Mesenteric fat pad (tissue), 1 donor: ENCODE results near the gene NDOR1. TPM values are rescaled to one million over a fixed set of nuclear protein-coding genes. Genes with fewer than 3 reads are reported as not detected.
A peak's percentile ranks its signal among the peaks of the same experiment; 100 is the strongest.

Experiments used
- DNase-seq: peaks from one replicate; pipeline ENCODE4 v3.0.0-alpha.2; 2020; ENCODE audit warnings: low spot score
- total RNA-seq: library from RNA; stranded (reverse); fragmentation: NEBNext Ultra II Directional; extraction: Animal tissue kit (Norgen Biotek cat#: 25700); gene quantifications from one replicate; pipeline ENCODE4 v1.2.1, GENCODE V29; 2021
- donor health status: DM: yes; HTN: yes; CAD: no.

The NDOR1 gene
- total RNA-seq, 1 donor from 2014 or later, result 10.4 TPM

DNA sequence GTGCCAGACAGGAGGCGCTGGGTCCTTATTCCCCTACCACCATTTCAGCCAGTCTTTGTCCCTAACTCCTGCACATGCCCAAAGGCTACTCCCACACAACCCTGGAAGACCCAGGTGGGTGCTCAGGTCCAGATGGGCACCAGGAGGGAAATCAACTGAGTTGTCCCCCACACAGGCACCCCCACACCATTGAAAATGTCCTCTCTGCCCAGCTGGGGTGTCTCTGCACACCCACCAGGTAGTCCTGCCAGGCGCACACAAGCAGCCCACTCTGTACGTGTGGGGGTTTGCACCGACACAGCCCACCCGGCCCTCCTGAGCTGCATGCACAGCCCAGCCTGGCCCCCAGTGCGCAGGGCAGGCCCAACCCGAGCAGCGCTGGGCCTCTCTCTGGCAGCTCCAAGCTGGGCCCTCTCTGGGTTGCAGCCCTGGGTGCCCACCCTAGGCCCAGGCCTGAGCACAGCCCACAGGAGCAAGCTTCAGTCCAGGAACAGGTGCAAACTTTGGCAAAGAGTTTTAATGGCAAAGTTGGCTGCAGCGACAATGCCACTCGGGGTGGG is 14.3 kb downstream of the NDOR1 start:
- DNase-seq, result no peak

GRCh38 chr9:137220317-137221094 is 15.0 kb downstream of the NDOR1 start:
- no peak for DNase-seq

GRCh38 chr9:137221095-137221505 is 15.6 kb downstream of the NDOR1 start:
- no peak for DNase-seq

DNA sequence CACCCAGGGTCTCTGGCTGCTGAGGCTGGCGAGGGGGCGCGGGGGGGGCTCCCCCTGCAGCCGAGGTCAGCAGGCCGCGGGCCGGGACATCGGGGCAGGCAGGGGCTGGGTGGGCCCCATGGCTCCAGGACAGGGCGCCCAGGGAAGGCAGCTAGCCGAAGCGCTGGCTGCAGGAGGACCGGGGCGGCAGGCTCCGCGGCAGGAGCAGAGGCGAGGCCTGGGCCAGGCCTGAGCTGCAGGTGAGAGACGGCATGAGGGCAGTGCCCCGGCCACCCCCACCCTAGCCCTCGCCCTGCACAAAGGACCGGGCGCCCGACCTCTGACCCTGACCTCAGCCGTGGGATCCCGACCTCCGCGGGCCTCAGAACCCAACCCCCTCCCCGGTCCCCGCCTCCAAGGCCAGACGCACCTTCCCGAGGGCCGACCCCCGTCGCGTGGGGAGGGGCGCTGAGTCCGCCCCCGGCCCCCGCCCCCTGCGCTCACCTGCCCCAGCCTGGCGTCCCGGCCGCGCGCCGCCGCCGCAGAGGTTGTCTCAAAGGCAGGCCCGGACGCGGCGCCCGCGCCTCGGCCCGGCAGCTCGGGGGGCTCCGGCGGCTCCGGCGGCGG is 16.1 kb downstream of the NDOR1 start:
- DNase-seq, result no peak

- no peak for DNase-seq
Measured at GRCh38 chr9:137222190-137223077, 16.9 kb downstream of the NDOR1 start, which contains the start of gene RNF208. RNF208 (minus strand) TSS chr9:137222240; CDS start chr9:137221212, 1,028 bp downstream.

DNA sequence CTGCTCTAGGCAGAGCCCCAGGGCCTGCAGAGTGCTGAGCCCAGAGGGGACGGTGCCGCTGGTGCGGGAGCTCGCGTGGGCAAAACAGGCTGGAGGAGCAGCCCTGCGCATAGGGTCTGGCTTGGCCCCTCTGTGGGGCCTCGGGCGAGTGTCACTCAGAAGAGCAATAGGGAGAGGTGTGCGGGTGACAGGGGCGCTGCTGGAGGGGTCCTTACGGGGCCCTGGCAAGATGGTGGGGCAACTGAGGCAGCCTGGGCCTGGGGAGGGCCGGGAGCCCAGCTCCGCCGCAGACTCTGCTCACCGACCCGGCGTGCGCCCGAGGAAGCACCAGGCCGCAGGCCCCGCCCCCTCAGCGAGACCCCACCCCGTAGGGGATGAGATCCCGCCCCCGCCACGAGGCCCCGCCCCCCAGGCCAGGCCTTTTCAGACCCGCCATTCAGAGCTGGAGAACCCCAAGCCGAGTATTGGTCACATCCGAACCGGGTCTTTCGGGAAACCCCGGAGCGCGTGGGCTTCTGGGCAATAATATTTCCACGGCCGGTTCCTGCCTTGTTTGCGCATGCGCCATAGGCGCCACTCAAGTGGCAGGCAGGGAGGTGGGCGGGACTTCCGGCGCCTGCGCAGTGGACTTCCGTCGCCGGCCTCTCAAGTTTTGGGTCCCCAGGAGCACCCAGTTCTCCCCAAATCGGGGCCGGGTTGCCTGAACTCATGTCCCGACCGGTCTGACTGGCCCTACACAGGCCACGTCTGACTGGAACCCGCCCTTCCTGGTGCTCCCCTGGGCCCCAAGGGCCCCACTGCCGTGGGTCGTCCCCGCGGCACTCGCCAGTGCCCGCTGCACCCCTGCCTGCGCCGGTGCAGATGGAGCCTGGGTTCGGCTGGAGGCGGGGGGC is 17.8 kb downstream of the NDOR1 start:
- peak; percentile 98 for DNase-seq

DNA sequence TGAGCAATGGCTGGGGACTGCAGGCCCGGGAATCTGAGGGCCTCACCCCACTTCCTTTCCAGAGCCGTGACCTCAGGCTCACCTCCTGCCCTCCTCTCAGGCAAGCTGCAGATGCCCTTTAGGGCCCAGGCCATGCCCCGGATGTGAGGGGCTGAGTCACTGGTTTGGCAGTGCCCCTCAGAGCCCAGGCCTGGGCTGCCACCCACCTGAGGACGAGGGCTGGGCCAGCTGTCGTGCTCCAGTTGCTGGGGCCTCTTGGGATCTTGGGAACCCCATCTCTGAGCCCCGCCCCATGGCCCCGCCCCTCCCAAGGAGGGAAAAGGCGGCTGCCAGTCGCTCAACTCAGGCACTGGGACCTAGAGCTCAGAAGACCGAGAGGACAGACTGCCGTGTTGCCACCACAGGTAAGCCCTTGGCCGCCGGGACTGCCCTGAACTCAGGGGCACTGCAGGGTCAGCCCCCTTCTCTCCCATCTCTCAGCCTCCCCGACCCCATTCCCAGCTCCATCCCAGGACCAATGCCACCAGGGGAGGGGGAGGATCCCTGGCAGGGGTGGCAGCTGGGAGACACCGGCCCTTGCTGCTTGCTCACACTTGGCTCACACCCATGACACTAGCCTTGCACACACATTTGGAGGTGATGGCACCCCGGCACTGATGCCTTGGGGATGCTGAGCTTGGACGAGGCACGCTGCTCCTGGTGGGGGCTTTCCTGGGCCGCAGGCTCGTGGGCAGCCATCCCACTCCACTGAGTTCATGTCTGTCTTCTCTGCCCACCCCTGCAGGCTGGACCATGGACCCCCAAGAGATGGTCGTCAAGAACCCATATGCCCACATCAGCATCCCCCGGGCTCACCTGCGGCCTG is 19.6 kb downstream of the NDOR1 start, which contains the start of gene CYSRT1:
TSS of gene CYSRT1 (plus strand) at position 345 of the 865 bp plus-strand sequence. CDS start at position 793, 448 bp downstream.
- no peak for DNase-seq

DNA sequence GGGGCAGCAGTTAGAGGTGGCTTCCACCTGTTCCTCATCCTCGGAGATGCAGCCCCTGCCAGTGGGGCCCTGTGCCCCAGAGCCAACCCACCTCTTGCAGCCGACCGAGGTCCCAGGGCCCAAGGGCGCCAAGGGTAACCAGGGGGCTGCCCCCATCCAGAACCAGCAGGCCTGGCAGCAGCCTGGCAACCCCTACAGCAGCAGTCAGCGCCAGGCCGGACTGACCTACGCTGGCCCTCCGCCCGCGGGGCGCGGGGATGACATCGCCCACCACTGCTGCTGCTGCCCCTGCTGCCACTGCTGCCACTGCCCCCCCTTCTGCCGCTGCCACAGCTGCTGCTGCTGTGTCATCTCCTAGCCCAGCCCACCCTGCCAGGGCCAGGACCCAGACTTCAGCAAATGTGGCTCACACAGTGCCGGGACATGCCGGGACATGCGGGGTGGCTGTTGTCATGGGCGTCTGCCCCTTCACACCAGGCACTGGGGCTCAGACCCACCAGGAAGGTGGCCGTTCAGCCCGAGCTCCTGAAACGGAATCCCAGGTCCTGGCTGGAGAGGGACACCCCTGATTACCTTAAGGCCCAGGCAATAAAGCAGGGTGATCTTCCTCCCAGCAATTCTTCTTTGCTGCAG is 20.3 kb downstream of the NDOR1 start:
- no peak for DNase-seq

GRCh38 chr9:137226338-137227053 is 21.0 kb downstream of the NDOR1 start:
- no peak for DNase-seq

DNA sequence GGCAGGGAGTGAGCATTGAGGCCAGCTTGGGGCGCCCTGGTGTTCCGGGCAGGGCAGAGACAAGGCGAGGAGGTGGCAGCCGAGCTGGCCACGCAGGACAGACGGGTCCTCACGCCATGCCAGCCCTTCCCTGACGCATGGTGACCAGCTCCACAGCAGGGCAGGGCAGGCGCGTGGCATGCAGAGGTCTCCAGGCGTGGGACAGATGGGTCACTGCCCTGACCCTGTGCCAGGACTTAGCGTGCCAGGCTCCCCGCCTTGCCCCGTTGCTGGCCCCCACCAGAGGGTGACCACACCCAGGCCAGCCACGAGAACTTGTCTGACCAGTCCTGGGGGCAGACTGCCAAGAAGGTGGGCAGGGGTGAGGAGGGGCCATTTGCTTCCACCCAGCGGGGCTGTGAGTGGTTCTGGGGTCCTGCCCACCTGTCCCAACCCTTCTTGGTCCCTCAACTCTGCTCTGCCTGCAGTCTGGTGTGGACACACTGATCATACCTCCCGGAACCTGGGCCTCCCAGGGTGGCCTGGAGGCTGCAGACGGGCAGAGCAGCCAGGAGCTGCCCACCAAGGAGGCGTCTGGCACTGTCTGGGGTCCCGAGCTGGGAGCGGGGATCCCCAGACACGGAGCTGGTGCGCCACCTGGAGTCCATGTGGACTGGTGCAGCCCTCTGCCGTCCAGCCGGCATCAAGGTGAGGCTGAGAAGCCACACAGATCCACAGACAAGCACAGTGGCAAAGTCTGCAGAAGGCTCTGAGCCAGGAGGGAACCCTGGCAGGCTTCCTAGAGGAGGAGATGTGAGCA is 21.8 kb downstream of the NDOR1 start, which contains the start of gene RNF224:
TSS of gene RNF224 (plus strand) at position 449 of the 799 bp plus-strand sequence. CDS start 834 bp downstream, outside the sequence.
- DNase-seq, result no peak

- no peak for DNase-seq
Measured at GRCh38 chr9:137227853-137228505, 22.5 kb downstream of the NDOR1 start.

GRCh38 chr9:137228506-137228967 is 23.0 kb downstream of the NDOR1 start:
- no peak for DNase-seq

DNA sequence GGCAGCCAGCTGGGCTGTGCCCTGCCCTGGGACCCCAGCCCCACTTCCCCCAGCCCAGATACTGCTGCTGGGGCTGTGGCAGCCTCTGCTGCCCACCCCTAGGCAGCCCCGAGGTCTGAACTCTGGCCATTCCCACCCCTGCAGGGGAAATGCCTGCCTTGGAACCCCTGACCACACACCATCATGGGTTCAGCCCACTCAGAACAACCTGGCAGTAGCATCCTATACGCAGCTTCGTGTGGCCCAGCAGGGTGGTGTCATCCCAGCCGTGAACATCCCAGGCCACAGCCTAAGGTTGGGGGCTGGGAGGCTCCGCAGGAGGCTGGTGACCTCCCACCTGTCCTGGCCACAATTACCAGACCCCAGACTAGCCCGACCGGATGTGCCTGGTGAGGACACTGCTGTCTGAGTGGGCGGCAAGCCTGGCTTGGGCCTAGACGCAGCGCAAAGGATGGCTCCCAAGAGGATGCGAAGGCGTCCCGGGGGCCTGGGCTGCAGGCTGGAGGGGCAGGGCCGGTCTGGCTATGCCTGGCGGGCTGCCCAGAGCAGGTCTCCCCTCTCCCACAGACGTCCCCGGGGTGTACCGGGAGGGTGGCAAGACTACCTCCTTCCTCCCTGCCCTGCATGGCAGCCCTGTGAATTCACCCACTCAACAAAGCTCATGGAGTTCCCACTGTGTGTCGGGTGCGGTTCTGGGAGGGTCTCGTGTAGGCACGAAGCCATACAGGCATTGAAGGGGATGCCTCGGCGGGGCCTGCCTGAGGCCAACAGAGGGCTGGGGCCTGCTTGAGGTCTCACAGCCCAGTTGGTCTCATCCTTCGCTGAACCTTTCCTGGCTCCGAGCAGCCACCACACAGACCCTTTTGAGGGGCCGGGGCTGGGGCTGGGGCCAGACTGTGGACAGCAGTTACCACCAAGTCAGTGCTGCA is 23.7 kb downstream of the NDOR1 start:
- no peak for DNase-seq

- DNase-seq, result no peak
Measured at GRCh38 chr9:137229903-137230704, 24.6 kb downstream of the NDOR1 start.
